ENCODE measurements around the gene CUEDC1.
"Not testable (repeated sequence)": the region's sequence is repeated elsewhere in the genome, so short reads cannot be mapped to it uniquely, and the experiment has no call there.

CUEDC1 gene

GRCh38 chr17:57966246-57966645 is 11.0 kb upstream of the CUEDC1 start:
- no peak for DNase-seq (ENCODE audit: low read depth)

GRCh38 chr17:57965521-57966160 is 10.4 kb upstream of the CUEDC1 start:
- no peak for TF ChIP-seq CTCF (conservative IDR thresholded peaks at IDR 0.05; ENCODE audit: control insufficient read depth, insufficient read depth, low read depth, low read length)

More at GRCh38 chr17:57966246-57966645, 11.0 kb upstream of the CUEDC1 start:
- TF ChIP-seq CTCF (conservative IDR thresholded peaks at IDR 0.05; ENCODE audit: control insufficient read depth, insufficient read depth, low read depth, low read length), result no peak
- no peak overlapping the region for H3K4me3 ChIP-seq (ENCODE audit: control insufficient read depth, low read depth, low read length)

GRCh38 chr17:57963149-57963511 is 7.9 kb upstream of the CUEDC1 start:
- DNase-seq (ENCODE audit: low read depth), result no peak
- TF ChIP-seq CTCF (conservative IDR thresholded peaks at IDR 0.05; ENCODE audit: control insufficient read depth, insufficient read depth, low read depth, low read length), result no peak
- no peak overlapping the region for H3K4me3 ChIP-seq (ENCODE audit: control insufficient read depth, low read depth, low read length)

More at GRCh38 chr17:57965521-57966160, 10.4 kb upstream of the CUEDC1 start:
- no peak for DNase-seq (ENCODE audit: low read depth)
- H3K4me3 ChIP-seq (ENCODE audit: control insufficient read depth, low read depth, low read length), result no peak overlapping the region

- no peak for DNase-seq (ENCODE audit: low read depth)
- no peak overlapping the region for H3K4me3 ChIP-seq (ENCODE audit: control insufficient read depth, low read depth, low read length)
- TF ChIP-seq CTCF (conservative IDR thresholded peaks at IDR 0.05; ENCODE audit: control insufficient read depth, insufficient read depth, low read depth, low read length), result no peak
Observed at GRCh38 chr17:57962279-57963148, 7.3 kb upstream of the CUEDC1 start.

- no peak for DNase-seq (ENCODE audit: low read depth)
- H3K4me3 ChIP-seq (ENCODE audit: control insufficient read depth, low read depth, low read length), result no peak overlapping the region
- no peak for TF ChIP-seq CTCF (conservative IDR thresholded peaks at IDR 0.05; ENCODE audit: control insufficient read depth, insufficient read depth, low read depth, low read length)
Observed at GRCh38 chr17:57959929-57960328, 4.7 kb upstream of the CUEDC1 start.

GRCh38 chr17:57958391-57958790 is 3.2 kb upstream of the CUEDC1 start:
- DNase-seq (ENCODE audit: low read depth); H3K4me3 ChIP-seq (ENCODE audit: control insufficient read depth, low read depth, low read length): not testable (repeated sequence)

- DNase-seq (ENCODE audit: low read depth), result no peak
- no peak for TF ChIP-seq CTCF (conservative IDR thresholded peaks at IDR 0.05; ENCODE audit: control insufficient read depth, insufficient read depth, low read depth, low read length)
- no peak overlapping the region for H3K4me3 ChIP-seq (ENCODE audit: control insufficient read depth, low read depth, low read length)
Observed at GRCh38 chr17:57957886-57958285, 2.7 kb upstream of the CUEDC1 start.

All from fibroblast of mammary gland (primary cell).